HG03469 (cell line): Measurements from ENCODE around the gene C9orf152.

Source experiments
- ATAC-seq: cut with Tn5 transposase; IDR thresholded peaks from one replicate; pipeline ENCODE4 v1.9.1; 2021; ENCODE audit warnings: mild to moderate bottlenecking, moderate library complexity, moderate number of reproducible peaks; ENCODE audit not compliant: unreplicated experiment

The C9orf152 gene

DNA sequence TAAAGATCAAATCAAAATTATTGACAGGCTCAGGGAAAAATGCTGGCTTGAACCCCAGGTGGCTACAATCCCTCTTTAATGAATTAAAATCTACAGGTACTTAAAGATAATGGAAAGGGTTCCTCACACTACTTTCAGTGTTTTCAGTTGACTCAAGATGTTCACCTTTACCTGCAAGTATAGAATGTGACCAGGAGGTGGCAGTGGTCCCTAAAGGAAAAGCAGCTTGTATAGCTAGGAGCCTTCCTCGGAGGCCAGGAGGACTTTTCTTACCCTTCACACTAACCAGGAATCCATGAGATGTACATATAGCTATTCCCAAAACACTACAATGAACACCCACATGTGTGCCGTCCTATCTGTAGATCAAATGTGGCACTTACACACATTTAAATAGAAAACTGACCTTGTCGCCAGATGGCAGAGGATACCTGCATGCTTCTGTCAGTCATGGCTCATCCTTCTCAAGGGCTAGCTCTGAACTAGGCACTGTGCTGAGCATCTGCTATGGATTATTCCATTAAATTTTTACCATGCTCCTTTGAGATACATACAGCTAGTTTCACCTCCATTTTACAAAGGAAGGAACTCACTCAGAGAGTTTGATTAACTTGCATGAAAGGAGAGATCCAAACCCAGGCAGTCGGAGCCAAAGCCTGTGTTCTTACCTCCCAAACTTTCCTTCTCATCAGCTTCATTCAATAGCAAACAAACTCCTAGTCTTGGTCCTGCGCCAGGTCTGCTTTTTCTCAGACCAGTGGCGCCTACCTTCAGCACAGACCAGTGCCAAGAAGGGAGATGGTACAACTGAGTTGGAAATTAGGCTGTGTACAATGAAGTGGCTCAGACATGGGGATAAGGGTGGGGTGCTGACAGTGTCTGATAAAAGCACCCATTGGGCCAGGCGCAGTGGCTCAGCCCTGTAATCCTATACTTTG, 24.5 kb downstream of the C9orf152 start:
- peak; percentile 61 for ATAC-seq

DNA sequence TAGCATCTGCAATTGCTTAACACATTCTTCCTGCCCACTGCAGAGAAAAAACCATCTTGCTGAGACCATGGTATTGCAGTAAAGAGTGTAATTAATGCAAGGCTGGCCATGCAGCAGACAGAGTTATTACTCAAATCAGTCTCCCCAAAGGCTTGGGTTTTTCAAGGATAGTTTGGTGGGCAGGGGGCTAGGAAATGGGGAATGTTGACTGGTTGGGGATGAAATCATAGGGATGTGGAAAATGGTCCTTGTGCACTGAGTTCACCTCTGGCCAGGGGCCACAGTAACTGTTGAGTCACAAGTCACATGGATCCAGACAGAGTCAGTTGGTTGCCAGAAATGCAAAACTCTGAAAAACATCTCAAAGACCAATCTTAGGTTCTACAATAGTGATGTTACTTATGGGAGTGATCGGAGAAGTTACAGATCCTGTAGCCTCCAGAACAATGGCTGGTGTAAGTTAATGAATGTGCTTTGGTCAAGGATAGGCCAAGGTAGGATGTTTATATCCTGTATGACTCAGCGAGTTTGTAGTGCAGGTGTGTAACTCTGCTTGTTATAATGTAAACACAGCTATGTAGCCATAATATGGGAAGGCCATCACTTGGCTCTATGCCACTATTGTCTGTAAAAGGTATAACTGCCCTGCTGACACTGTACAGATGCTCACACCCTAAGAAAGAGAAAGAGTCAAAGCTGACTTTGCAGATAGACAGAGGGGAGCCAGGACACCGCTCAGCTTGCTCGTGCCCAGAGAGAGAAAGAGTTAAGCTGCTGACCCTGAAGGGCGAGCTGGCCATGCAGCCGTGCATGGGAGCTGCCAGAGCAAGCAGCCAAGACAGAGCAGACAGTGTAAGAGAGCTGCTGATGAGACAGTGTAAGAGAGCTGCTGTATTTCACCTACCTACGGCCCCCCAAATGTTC, 27.2 kb downstream of the C9orf152 start:
- no peak for ATAC-seq

DNA sequence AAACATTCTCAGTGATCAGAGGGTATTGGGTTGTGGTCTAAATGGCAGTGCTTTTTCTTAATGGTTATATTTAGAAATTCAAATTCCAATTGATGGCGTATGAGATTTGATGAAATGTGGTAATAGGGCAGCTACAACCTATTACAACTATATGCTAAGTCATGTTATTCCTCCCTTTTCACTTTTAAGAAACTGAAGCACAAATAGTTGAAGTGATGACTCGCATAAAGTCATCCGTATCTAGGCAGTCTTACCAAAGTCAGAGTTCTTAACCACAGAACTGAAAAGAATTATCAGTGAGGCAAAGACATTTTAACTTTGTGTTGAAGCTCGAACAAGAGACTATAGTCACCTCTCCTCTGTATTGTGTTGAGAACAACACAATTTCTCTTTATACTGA, 28.2 kb downstream of the C9orf152 start:
- ATAC-seq = no peak

GRCh38 chr9:110178281-110178680, 29.7 kb downstream of the C9orf152 start:
- no peak for ATAC-seq

GRCh38 chr9:110175275-110175968, 32.5 kb downstream of the C9orf152 start:
- no peak for ATAC-seq

DNA sequence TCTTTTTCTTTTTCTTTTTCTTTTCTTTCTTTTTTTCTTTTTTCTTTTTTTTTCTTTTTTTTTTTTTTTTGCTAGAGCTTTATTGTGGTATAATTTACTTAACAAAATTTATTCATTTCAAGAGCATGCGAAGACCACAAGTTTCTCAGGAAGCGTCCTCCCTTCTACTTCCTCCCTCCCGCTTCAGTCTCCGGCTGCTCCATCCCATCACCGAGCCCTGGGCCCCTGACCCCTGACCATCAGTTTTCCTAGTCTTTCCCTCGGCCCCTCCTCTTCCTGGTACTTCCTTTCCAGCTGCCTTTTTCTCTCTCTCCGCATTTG, 34.7 kb downstream of the C9orf152 start:
- ATAC-seq = no peak

GRCh38 chr9:110170357-110171257, 37.4 kb downstream of the C9orf152 start:
- ATAC-seq = no peak

DNA sequence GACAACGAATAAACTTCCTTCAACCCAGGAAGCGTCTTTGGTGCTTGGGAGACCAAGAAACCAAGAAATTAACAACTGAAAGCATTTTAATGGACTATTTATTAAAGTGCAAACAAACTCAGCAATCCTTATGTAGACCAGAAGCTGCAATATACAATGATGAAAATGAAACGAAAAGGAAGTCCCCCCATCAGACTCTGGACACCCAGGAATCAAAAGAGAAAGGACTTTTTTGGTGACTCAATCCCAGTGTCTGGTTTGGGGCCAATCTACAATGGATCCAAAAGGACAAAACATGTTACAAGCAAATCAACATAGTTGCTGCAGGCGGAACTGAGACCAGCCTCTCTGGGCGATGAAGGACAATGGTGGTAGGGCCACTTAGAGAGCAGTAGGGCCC, 39.5 kb downstream of the C9orf152 start:
- ATAC-seq = no peak

- no peak for ATAC-seq
Observed at GRCh38 chr9:110161940-110162339, 46.0 kb downstream of the C9orf152 start.

DNA sequence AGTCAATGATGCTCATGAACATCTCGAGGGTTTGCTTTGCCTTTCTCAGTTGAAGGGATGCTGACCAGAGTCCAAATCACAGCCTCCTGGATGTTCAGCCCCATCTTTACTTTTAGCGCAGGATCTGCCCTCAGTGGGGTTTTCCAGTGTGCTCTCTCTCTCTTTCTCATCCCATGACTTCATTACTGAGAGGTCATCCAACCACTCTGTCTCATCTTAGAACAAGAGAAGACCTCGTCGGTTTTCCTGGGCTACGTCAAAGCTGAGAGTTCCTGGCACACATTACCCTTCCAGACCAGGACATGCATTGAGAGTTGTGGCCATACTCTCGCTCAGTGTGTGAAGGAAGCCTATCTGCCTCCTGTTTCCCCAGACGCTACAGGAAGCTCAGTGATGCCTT, 47.3 kb downstream of the C9orf152 start:
- ATAC-seq = no peak

DNA sequence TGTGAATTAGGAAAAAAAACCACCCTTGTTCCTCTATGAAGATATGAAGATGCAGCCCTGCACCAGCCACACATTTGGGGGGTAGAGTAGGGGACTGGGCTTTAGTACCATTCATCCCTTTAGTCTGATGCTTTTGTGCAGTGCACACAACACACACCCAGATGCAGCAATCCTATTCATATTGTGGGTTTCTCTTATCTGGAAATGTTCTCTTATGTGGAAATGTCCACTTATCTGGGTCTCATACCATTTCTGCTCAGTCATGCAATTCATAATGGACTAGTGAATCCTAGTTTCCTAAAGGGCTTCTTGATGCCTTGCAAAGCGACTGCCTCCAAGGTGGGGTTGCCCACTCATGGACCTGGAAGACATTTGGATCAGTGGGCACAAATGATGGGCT, 47.8 kb downstream of the C9orf152 start:
- ATAC-seq = no peak

GRCh38 chr9:110157823-110158664, 49.9 kb downstream of the C9orf152 start:
- no peak for ATAC-seq

DNA sequence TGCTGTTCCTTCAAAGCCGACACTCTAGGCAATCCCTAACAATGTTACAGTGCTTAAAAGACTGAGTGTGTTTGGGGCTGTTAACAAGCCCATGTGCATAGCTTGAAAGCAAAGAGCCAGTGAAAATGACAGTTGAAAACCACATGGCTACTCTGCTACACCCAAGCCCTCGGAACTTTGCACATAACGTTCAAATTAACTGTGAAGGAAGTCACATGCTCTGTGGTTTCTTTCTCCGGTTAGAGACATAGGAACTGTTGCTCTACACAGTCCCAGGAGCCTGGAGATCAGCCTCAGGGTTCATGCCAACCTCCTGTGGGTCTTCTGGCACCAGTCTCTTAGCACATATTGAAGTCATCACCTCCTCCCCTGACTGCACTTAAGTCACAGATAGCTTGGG, 51.1 kb downstream of the C9orf152 start:
- ATAC-seq = peak; percentile 90

- no peak for ATAC-seq
Observed at GRCh38 chr9:110156416-110156815, 51.5 kb downstream of the C9orf152 start.

DNA sequence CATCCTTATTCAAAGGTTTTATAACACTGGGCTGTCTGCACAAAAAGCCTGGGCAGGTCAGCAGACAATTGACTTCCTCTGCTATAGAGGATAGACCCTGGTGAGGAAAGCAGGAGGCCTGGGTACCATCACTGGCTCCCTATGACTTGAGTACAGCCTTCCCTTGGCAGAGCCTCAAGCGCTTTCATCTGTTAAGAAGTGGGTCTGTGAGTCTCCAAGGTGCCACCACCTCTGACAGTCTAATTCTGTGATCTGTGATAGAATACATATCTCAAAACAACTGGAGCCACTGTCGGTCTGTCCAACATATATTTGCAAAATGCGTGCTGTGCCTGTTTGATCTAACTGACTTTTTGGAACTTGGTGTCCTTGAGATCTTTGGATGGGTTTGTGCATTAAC, 52.2 kb downstream of the C9orf152 start:
- no peak for ATAC-seq

DNA sequence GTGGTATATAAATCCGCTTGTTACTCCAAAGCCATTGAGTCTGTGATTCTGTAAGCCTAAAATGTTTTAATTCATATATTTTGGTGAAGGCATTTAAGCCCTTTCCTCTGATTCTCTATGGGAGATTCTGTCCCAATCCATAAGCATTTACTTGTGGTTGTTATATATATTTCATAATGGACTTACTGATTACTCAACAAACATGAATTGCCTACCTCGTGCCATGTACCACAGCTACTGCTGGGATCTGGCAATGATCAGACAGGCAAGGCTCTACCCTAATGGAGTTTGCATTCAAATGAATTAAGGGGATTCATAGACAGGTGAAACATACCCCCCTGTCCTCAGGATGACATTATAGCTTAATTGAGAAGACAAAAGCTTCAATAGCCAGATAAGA, 54.5 kb downstream of the C9orf152 start:
- ATAC-seq = no peak

- no peak for ATAC-seq
Observed at GRCh38 chr9:110152704-110153374, 55.1 kb downstream of the C9orf152 start.
